Natural killer cell treated with Interleukin-12 subunit alpha and Interleukin-12 subunit beta and Interleukin-15 and Interleukin-18, amount 100 ng/mL, for 72 hours (primary cell): ENCODE data around the gene ELP4. TPM values are rescaled to one million over a fixed set of nuclear protein-coding genes. Genes with fewer than 3 reads are reported as not detected.
A peak's percentile ranks its signal among the peaks of the same experiment; 100 is the strongest.

Experiments used
- ATAC-seq, 2 donors: fragments of 150-1000 bp; cut with Tn5 transposase in 1 of 2; sonication (Bioruptor Pico), chemical (Tn5 transposase) in 1 of 2; 2 replicates each; pipeline ENCODE4 v1.10.0; 2021
- DNase-seq: peaks from one replicate; pipeline ENCODE4 v3.0.0; 2022; ENCODE audit warnings: low spot score
- H3K27ac Mint-ChIP-seq, 2 donors: 1 replicate in 1 of 2; 2 replicates in 1 of 2; pipeline ENCODE4 v1.8.0; 2022; ENCODE audit warnings: mixed read lengths in 2 of 2, mild to moderate bottlenecking in 1 of 2, moderate library complexity in 1 of 2
- H3K27me3 Mint-ChIP-seq, 2 donors: 1 replicate in 1 of 2; 2 replicates in 1 of 2; pipeline ENCODE4 v1.8.0; 2022; ENCODE audit warnings: mixed read lengths in 2 of 2
- H3K36me3 Mint-ChIP-seq: one replicate; pipeline ENCODE4 v1.8.0; 2022; ENCODE audit warnings: mixed read lengths
- H3K4me1 Mint-ChIP-seq, 2 donors: 1 replicate in 1 of 2; 2 replicates in 1 of 2; pipeline ENCODE4 v1.8.0; 2022; ENCODE audit warnings: low read depth in 2 of 2, mixed read lengths in 2 of 2, mild to moderate bottlenecking in 1 of 2
- H3K4me3 Mint-ChIP-seq: one replicate; pipeline ENCODE4 v1.8.0; 2022; ENCODE audit warnings: mixed read lengths
- H3K9me3 Mint-ChIP-seq: 2 replicates; pipeline ENCODE4 v1.8.0; 2022; ENCODE audit warnings: mixed read lengths
- total RNA-seq, 2 donors: library from RNA; stranded (reverse); gene quantifications; one replicate each; pipeline ENCODE4 v1.2.3, GENCODE V29; 2022

Gene ELP4
- total RNA-seq, 2 donors from 2014 or later: 20.6 to 24.3 TPM

GRCh38 chr11:31800398-31801265, 291.1 kb downstream of the ELP4 start:
- peaks cover 35% of the 10 kb centered on the region for H3K36me3 Mint-ChIP-seq
- H3K27me3 Mint-ChIP-seq: peaks cover 63 to 85% of the 10 kb centered on the region in 2 donors
- H3K27ac Mint-ChIP-seq: peak overlapping the region in 1 of 2 donors; percentile 20
- H3K4me1 Mint-ChIP-seq: peaks cover 40 to 44% of the 10 kb centered on the region in 2 donors
- peak overlapping the region; percentile 26 for H3K4me3 Mint-ChIP-seq
- no peak for ATAC-seq
- peaks cover 4% of the 10 kb centered on the region for H3K9me3 Mint-ChIP-seq
- no peak for DNase-seq

- Mint-ChIP-seq H3K27me3 (peaks cover 63 to 78% of the 10 kb centered on the region in 2 donors), H3K9me3 (peaks cover 4% of the 10 kb centered on the region), H3K4me3 (no peak overlapping the region), H3K36me3 (peaks cover 35% of the 10 kb centered on the region), H3K4me1 (peaks cover 40 to 44% of the 10 kb centered on the region in 2 donors), H3K27ac (no peak overlapping the region)
- no peak for ATAC-seq
- no peak for DNase-seq
Observed at GRCh38 chr11:31801298-31801702, 291.7 kb downstream of the ELP4 start.

- Mint-ChIP-seq H3K27ac (no peak overlapping the region), H3K36me3 (peaks cover 35% of the 10 kb centered on the region), H3K4me1 (peaks cover 43 to 44% of the 10 kb centered on the region in 2 donors), H3K27me3 (peaks cover 63 to 77% of the 10 kb centered on the region in 2 donors), H3K9me3 (peaks cover 4% of the 10 kb centered on the region), H3K4me3 (no peak overlapping the region)
- DNase-seq (no peak), ATAC-seq (no peak)
Observed at GRCh38 chr11:31802000-31802551, 292.5 kb downstream of the ELP4 start.

GRCh38 chr11:31802609-31802989, 293.0 kb downstream of the ELP4 start:
- no peak overlapping the region for H3K4me3 Mint-ChIP-seq
- peaks cover 43 to 47% of the 10 kb centered on the region in 2 donors for H3K4me1 Mint-ChIP-seq
- H3K36me3 Mint-ChIP-seq: peaks cover 35% of the 10 kb centered on the region
- ATAC-seq: no peak
- peaks cover 65 to 77% of the 10 kb centered on the region in 2 donors for H3K27me3 Mint-ChIP-seq
- peaks cover 4% of the 10 kb centered on the region for H3K9me3 Mint-ChIP-seq
- DNase-seq: no peak
- no peak overlapping the region for H3K27ac Mint-ChIP-seq

- H3K27me3 Mint-ChIP-seq: peaks cover 67 to 78% of the 10 kb centered on the region in 2 donors
- H3K9me3 Mint-ChIP-seq: peaks cover 4% of the 10 kb centered on the region
- H3K4me3 Mint-ChIP-seq: peak overlapping the region; percentile 62
- peaks cover 35% of the 10 kb centered on the region for H3K36me3 Mint-ChIP-seq
- H3K27ac Mint-ChIP-seq: peak overlapping the region in 1 of 2 donors; percentile 57
- DNase-seq (no peak), ATAC-seq (no peak)
- peaks cover 40 to 43% of the 10 kb centered on the region in 2 donors for H3K4me1 Mint-ChIP-seq
Observed at GRCh38 chr11:31802990-31803812, 293.6 kb downstream of the ELP4 start.

- peaks cover 35% of the 10 kb centered on the region for H3K36me3 Mint-ChIP-seq
- H3K4me1 Mint-ChIP-seq: peaks cover 40 to 41% of the 10 kb centered on the region in 2 donors
- H3K27me3 Mint-ChIP-seq: peaks cover 72 to 84% of the 10 kb centered on the region in 2 donors
- DNase-seq (no peak), ATAC-seq (no peak)
- H3K4me3 Mint-ChIP-seq: peak overlapping the region; percentile 62
- H3K9me3 Mint-ChIP-seq: peaks cover 4% of the 10 kb centered on the region
- H3K27ac Mint-ChIP-seq: no peak overlapping the region
Observed at GRCh38 chr11:31803813-31804311, 294.3 kb downstream of the ELP4 start.

- Mint-ChIP-seq H3K9me3 (peaks cover 4% of the 10 kb centered on the region), H3K4me3 (peak overlapping the region; percentile 62), H3K36me3 (peaks cover 41% of the 10 kb centered on the region), H3K27me3 (peaks cover 76 to 86% of the 10 kb centered on the region in 2 donors), H3K27ac (no peak overlapping the region), H3K4me1 (peaks cover 46% of the 10 kb centered on the region in 2 donors)
- no peak for DNase-seq
- ATAC-seq: no peak
Observed at GRCh38 chr11:31804312-31805036, 294.9 kb downstream of the ELP4 start.

GRCh38 chr11:31805037-31805628, 295.6 kb downstream of the ELP4 start:
- Mint-ChIP-seq H3K27ac (no peak overlapping the region), H3K27me3 (peaks cover 74 to 84% of the 10 kb centered on the region in 2 donors), H3K4me1 (peaks cover 45 to 46% of the 10 kb centered on the region in 2 donors), H3K9me3 (peaks cover 3% of the 10 kb centered on the region), H3K36me3 (peaks cover 41% of the 10 kb centered on the region), H3K4me3 (peak overlapping the region; percentile 62)
- ATAC-seq (no peak), DNase-seq (no peak)

- no peak overlapping the region for H3K27ac Mint-ChIP-seq
- H3K9me3 Mint-ChIP-seq: no peaks in the 10 kb centered on the region
- H3K27me3 Mint-ChIP-seq: peaks cover 70 to 82% of the 10 kb centered on the region in 2 donors
- H3K36me3 Mint-ChIP-seq: peaks cover 37% of the 10 kb centered on the region
- no peak overlapping the region for H3K4me3 Mint-ChIP-seq
- ATAC-seq: no peak
- no peak for DNase-seq
- H3K4me1 Mint-ChIP-seq: peaks cover 41 to 43% of the 10 kb centered on the region in 2 donors
Observed at GRCh38 chr11:31805629-31806185, 296.1 kb downstream of the ELP4 start.

- Mint-ChIP-seq H3K4me1 (peaks cover 45 to 46% of the 10 kb centered on the region in 2 donors), H3K4me3 (no peak overlapping the region), H3K27me3 (peaks cover 68 to 82% of the 10 kb centered on the region in 2 donors), H3K36me3 (peaks cover 41% of the 10 kb centered on the region), H3K9me3 (no peaks in the 10 kb centered on the region), H3K27ac (no peak overlapping the region)
- ATAC-seq: no peak
- no peak for DNase-seq
Observed at GRCh38 chr11:31806186-31806927, 296.8 kb downstream of the ELP4 start.

- H3K27me3 Mint-ChIP-seq: peaks cover 67 to 82% of the 10 kb centered on the region in 2 donors
- DNase-seq (no peak), ATAC-seq (no peak)
- H3K4me1 Mint-ChIP-seq: peaks cover 50 to 51% of the 10 kb centered on the region in 2 donors
- H3K9me3 Mint-ChIP-seq: no peaks in the 10 kb centered on the region
- no peak overlapping the region for H3K4me3 Mint-ChIP-seq
- H3K36me3 Mint-ChIP-seq: peaks cover 41% of the 10 kb centered on the region
- no peak overlapping the region for H3K27ac Mint-ChIP-seq
Observed at GRCh38 chr11:31806928-31807798, 297.6 kb downstream of the ELP4 start.
